Activated effector memory CD4-positive, alpha-beta T cell treated with Interleukin-2 at 50 U/mL for 16 hours (primary cell): ENCODE measurements around the gene DHFR.

Experiments used
- DNase-seq: peaks from one replicate; pipeline ENCODE4 v3.0.0-alpha.2; 2020

DHFR gene

GRCh38 chr5:80654054-80654390, 761 bp downstream of the DHFR start:
- no peak for DNase-seq

DNA sequence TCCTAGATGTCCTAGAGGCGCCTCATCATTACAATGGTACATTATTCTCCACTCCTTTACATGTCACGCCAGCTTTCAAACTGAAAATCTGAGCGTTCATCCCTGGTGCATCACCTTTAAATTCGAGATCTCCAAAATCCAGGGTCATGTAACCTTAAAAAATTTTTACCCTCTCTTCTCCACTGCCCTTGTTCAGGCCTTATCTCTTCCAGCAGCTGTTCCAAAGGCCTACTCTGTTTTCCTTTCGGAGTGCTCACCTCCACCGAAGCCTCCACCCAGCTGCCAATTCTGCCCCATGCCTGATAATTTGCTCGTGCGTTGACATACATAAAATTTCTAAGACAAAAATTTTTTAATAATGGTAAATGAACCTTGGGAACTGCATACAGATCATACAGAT, 1.3 kb downstream of the DHFR start:
- no peak for DNase-seq

GRCh38 chr5:80646926-80647325, 7.9 kb downstream of the DHFR start:
- DNase-seq = no peak

DNA sequence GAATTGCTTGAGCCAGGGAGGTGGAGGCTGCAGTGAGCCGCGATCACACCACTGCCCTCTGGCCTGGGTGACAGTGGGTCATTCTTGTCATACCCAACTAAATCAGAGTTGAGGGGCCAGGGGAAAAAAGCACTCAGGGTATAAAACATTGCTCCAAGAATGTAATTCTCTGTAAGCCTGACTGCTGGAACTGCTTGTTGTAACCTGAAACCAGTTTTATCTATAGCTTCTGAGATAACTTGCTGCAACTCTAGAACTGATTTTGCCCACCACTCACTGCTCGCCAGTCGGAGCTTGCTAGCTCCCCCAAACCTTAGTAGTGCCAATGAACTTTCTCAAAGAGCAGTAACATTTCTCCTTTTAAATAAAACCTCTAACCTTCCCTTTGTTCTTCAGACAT, 9.9 kb downstream of the DHFR start:
- DNase-seq = no peak

DNA sequence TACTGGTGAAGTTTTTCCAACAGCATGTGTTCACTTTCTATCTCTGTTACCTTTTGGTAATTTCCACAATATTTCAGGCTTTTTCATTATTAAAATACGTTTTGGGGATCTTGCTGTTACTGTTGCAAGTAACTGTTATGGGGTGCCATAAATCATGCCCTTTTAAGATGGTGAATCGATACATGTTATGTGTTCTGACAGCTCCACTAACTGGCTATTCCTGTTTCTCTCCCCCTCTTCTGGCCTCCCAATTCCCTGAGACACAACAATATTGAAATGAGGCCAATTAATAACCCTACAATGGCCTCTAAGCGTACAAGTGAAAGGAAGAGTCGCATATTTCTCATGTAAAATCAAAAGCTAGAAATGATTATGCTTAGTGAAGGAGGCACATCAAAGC, 13.4 kb downstream of the DHFR start:
- DNase-seq = no peak

GRCh38 chr5:80634193-80634592, 20.6 kb downstream of the DHFR start:
- no peak for DNase-seq

DNA sequence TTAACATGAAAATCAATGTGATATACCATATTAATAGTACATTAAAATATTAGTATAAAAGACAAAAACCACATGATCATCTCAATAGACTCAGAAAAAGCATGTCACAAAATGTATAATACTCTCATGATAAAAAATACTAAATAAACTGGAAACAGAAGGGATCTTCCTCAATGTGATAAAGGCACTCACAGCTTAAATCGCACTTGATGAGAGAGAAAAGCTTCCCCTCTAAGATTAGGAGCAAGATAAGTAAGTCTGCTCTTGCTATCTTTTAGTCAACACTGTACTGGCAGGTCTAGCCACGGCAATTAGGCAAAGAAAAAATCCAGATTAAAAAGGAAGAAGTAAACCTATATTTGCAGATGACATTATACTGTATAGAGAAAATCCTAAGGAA, 22.1 kb downstream of the DHFR start:
- DNase-seq = no peak

- no peak for DNase-seq
Measured at GRCh38 chr5:80631278-80632259, 23.2 kb downstream of the DHFR start.

DNA sequence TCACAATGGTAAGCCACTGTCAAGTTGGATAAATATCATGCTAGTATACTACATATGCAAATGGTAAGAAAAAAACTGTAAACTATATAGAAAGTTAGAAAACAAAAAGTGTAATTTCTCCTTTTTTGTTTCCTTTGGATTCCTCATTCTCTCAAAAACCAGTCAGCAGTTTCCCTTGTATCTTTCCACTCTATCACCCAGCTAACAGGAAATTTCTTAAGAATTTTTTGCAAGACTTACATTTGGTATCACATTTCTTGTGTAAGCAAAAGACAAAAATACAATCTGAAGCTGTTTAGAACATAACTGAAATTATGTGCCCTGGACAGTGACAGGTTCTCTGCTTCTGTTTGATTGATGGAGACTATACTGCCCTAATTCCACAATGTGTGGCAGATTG, 25.5 kb downstream of the DHFR start:
- DNase-seq = no peak

DNA sequence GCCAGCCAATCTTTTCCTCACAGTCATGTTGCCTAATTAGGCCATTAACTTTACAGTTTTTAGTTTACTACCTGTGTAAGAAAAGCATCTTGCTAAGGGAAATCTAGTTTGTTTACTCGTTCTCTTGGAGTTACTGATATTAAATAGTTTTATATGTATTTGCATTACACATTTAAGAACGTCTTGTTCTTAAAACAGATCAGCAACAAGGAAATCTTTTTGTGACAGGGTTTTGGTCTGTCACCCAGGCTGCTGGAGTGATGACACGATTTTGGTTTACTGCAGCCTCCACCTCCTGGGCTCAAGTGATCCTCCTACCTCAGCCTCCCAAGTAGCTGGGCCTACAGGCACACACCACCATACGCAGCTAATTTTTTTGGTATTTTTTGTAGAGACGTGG, 29.6 kb downstream of the DHFR start:
- no peak for DNase-seq

GRCh38 chr5:80623999-80624398, 30.8 kb downstream of the DHFR start:
- DNase-seq = no peak

DNA sequence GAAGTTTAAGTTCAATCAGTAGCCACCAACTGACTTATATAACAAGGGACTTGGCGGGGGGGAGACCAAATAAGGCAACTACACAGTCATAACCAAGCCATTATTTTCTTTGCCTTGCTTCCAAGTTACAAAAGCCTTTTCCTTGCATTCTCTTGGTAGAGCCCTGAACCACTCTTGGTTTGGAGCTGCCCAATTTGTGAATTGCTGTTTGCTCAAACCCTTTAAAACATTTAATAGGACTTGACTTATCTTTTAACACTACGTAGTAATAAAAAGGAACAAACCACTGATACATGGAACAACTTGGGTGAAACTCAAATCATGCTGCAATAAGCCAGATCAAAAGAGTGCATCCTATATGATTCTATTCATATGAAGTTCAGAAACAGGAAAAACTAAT, 32.0 kb downstream of the DHFR start:
- no peak for DNase-seq

DNA sequence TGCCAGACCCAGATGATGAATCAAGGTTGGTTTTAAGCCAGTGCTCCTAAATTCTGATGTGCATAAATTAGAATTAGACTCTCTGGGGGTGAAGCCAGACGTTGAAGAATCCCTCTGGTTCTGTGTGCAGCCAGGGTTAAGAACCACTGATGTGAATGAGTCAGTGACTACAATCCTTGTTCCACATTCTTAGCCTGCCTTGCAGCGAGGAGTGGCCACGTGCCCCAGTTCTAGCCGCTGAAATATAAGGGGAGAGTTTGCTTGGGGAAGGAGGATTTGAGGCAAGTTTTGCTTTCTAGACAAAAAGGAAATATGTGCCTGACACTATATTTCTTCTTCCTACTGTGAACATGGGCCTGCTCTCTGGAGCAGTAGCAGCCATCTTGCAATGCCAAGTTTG, 34.6 kb downstream of the DHFR start:
- no peak for DNase-seq

DNA sequence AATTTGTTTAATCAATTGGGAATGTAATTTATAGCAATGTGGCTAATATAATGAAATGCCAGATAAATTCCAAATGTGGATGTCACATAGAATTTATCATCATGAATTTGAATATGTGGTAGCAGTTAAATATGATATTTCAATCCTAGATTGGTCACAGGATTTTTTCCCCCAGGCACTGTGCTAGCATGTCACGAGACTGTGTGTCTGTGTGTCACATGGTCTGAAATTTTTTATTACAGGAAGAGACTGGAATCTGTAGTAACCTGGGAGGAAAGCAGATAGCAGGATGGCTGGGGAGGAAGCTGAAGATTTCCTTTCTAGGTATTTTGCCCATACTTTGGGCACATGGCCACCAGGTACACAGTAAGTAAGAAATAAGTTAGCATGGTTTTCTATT, 35.7 kb downstream of the DHFR start:
- no peak for DNase-seq

GRCh38 chr5:80618438-80618837, 36.3 kb downstream of the DHFR start:
- DNase-seq = no peak

DNA sequence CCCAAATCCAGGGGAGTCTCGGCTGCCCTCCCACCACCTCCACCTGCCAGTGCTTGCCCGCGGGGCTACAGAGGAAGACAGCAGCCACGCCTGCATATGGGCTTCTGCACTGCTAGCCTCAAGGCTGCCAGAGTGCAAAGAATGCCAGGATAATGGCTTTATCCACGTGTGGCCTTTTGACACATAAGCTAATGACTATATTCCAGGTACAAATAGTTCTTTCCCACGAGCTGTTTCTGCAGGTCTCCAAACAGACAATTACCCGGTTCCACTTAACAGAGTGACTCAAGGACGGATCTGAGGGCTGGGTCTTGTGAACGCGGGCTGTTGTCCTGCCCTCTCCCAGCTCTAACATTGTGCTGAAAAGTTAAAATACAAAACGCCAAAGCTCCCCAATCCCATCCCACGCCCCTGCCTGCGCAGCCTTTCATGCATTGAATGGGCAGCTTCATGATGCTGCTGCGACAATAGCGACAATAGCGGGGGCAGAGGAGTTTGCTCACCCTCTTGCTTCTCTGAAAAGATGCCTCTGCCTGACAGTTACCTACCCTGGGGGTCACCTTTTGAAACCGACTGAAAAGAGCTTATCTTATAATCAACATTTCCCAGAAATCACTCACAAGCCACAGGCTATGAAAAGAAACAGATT, 39.4 kb downstream of the DHFR start:
- no peak for DNase-seq

DNA sequence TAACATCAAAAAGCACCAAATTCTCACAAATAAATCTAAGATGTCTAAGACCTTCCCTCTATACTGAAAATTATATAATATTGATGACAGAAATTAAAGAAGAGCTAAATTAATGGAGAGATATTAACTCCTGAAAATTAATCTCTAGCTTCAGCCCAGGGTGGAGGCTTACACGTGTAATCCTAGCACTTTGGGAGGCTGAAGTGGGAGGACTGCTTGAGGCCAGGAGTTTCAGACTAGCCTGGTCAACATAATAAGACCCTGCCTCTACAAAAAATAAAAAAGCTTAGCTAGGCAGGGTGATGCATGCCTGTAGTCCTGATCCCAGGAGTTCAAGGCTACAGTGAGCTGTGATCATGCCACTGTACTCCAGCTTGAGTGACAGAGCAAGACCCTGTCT, 45.1 kb downstream of the DHFR start:
- no peak for DNase-seq

DNA sequence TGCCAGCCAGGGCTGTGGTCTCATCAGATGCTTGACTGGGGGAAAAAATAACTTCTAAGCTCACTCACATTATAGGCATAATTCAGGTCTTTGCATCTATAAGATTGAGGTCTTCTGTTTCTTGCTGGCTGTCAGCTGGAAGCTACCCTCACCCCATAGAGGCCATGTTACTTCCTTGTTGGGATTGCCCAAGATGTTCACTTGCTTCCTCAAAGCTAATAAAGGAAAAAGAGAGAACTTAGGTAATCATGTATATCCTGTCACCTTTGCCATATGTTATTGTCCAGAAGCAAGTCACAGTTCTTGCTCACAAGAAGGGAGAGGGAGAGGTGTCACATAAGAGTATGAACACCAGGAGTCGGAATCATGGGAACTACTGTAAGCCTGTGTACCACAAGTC, 46.1 kb downstream of the DHFR start:
- no peak for DNase-seq

- no peak for DNase-seq
Measured at GRCh38 chr5:80607832-80608231, 47.0 kb downstream of the DHFR start.

GRCh38 chr5:80607343-80607742, 47.4 kb downstream of the DHFR start:
- no peak for DNase-seq

- no peak for DNase-seq
Measured at GRCh38 chr5:80600943-80601693, 53.7 kb downstream of the DHFR start.

DNA sequence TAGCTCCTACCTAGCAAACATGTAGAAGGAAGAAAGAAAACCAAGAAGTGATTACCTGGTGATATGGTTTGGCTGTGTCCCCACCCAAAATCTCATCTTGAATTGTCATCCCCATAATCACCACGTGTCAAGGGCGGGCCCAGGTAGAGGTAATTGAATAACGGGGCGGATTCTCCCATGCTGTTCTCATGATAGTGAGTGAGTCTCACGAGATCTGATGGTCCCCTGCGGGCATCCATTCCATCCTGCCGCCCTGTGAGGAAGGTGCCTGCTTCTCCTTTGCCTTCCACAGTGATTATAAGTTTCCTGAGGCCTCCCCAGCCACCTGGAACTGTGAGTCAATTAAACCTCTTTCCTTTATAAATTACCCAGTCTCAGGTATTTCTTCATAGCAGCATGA, 57.3 kb downstream of the DHFR start:
- no peak for DNase-seq

DNA sequence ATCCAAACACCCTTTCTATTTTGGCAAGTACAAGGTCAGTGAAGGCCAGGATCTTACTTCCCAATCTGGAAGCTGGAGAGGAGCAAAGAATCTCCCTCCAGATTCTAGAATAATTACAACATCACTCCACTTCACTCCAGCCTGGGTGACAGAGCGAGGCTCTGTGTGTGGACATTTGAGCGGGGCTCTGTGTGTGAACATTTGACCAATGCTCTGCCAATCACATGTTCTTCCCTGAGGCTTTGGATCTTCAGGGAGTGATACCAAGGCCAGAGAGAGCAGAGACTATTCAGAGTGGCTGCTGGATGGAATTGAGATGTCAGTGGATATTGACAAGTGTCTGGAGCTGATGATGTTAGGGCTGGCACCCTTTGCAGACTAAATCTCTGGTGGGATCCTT, 60.0 kb downstream of the DHFR start:
- no peak for DNase-seq

DNA sequence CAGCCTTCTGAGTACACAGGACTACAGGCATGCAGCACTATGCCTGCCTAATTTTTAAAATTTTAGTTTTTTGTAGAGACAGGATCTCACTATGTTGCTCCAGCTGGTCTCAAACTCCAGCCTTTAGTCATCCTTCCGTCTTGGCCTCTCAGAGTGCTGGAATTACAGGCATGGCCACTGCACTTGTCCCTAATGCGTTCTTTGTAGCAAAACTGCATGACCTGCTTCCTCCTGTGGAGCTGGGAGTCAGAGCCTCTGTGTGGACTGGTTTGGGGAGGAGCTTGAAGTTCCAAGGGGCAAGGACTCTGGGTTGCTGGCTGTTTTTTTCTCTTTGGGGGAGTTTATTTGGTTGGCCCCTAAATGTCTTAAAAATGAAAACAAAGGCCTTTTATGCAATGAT, 62.0 kb downstream of the DHFR start:
- no peak for DNase-seq
